Activated naive CD4-positive, alpha-beta T cell treated with anti-CD3 and anti-CD28 coated beads for 36 hours (primary cell): ENCODE results near the gene ITGB4. TPM values are rescaled to one million over a fixed set of nuclear protein-coding genes. Genes with fewer than 3 reads are reported as not detected.

Source experiments
- CTCF ChIA-PET: fragments of 350-600 bp; sonication (Branson Sonifier 250); formaldehyde crosslinking; loops from one replicate; lab custom pipeline; 2021; ENCODE audit warnings: antibody characterized with exemption; lab: Charles Lee
- DNase-seq: peaks from one replicate; pipeline ENCODE4 v3.0.0-alpha.2; 2020
- H3K27ac Mint-ChIP-seq: one replicate; pipeline ENCODE4 v1.8.0; 2021; ENCODE audit warnings: mild to moderate bottlenecking, mixed read lengths
- H3K27me3 Mint-ChIP-seq: one replicate; pipeline ENCODE4 v1.8.0; 2021; ENCODE audit warnings: low read depth, mixed read lengths
- H3K36me3 Mint-ChIP-seq: one replicate; pipeline ENCODE4 v1.8.0; 2021; ENCODE audit warnings: low read depth, mixed read lengths
- H3K4me1 Mint-ChIP-seq: one replicate; pipeline ENCODE4 v1.8.0; 2021; ENCODE audit warnings: low read depth, mixed read lengths
- H3K4me3 Mint-ChIP-seq: one replicate; pipeline ENCODE4 v1.8.0; 2021; ENCODE audit warnings: mild to moderate bottlenecking, moderate library complexity, mixed read lengths
- H3K9me3 Mint-ChIP-seq: one replicate; pipeline ENCODE4 v1.8.0; 2021; ENCODE audit warnings: mixed read lengths
- intact Hi-C: fragments of 100-400 bp; cut with micrococcal nuclease; formaldehyde crosslinking; loops from one replicate; pipeline ENCODE4 v1.15.1; 2023
- total RNA-seq, 2 experiments: library from RNA; stranded (reverse); gene quantifications; one replicate each; pipeline ENCODE4 v1.2.3, GENCODE V29; 2021

ITGB4 gene
- total RNA-seq: 1 to 10 TPM in 1 of 2 experiments, under 1 TPM in 1; 0.83 to 1.0 TPM

GRCh38 chr17:75720656-75721462 is at the start of gene ITGB4:
Gene ITGB4 (plus strand): TSS chr17:75721459. CDS start chr17:75724704, 3,245 bp downstream.
- H3K27ac Mint-ChIP-seq: no peak within 1 kb of the TSS
- H3K4me1 Mint-ChIP-seq: peaks cover 2% of the 10 kb centered on the region
- intact Hi-C loops: loop anchor here (5.0 kb wide), 1 partner anchor 34 kb away; no protein-coding TSS in a partner anchor
- H3K27me3 Mint-ChIP-seq: peaks cover 6% of the 10 kb centered on the region
- no peaks in the 10 kb centered on the region for H3K36me3 Mint-ChIP-seq
- no peaks in the 10 kb centered on the region for H3K9me3 Mint-ChIP-seq
- peak within 1 kb of the TSS; percentile 67 for H3K4me3 Mint-ChIP-seq
- DNase-seq: peak; percentile 68
- CTCF ChIA-PET: interaction anchor here (0.7 to 1.2 kb wide), 5 partner anchors 27 to 67 kb away, joined by 3 to 10 read pairs (median 5); no protein-coding TSS in a partner anchor

DNA sequence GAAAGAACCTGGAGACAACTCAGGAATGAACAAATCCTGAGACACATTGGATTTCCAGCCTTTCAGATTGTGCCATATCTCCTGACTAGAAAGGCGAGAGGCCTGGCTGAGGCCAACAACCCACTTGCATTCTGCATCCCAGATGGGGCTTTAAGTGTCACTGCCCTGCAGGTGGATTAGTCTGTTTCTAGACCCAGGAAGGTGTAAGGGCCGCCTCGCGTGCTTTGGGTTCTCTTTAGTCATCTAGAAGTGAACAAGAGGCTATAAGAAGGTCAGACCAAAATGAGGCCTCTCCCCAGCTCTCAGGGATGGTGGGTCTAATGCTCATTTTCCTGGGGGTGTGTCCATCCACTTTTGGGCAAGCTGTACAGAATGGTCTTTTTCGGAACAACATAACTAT is 49.2 kb upstream of the ITGB4 start:
- CTCF ChIA-PET: interaction anchor here (0.8 to 8.1 kb wide), 3 partner anchors 11 to 158 kb away, joined by 3 to 127 read pairs (median 3); no protein-coding TSS in a partner anchor
- H3K36me3 Mint-ChIP-seq: peaks cover 17% of the 10 kb centered on the region
- H3K9me3 Mint-ChIP-seq: no peaks in the 10 kb centered on the region
- H3K4me1 Mint-ChIP-seq: peaks cover 30% of the 10 kb centered on the region
- H3K27me3 Mint-ChIP-seq: no peaks in the 10 kb centered on the region
- no peak for DNase-seq
- H3K27ac Mint-ChIP-seq: no peak overlapping the region
- H3K4me3 Mint-ChIP-seq: no peak overlapping the region
- intact Hi-C loops: no loop called here

GRCh38 chr17:75673487-75673886 is 47.8 kb upstream of the ITGB4 start:
- H3K4me1 Mint-ChIP-seq: peaks cover 30% of the 10 kb centered on the region
- no peaks in the 10 kb centered on the region for H3K27me3 Mint-ChIP-seq
- DNase-seq: no peak
- no peak overlapping the region for H3K4me3 Mint-ChIP-seq
- H3K9me3 Mint-ChIP-seq: no peaks in the 10 kb centered on the region
- peaks cover 14% of the 10 kb centered on the region for H3K36me3 Mint-ChIP-seq
- intact Hi-C loops: no loop called here
- CTCF ChIA-PET: interaction anchor here (0.8 to 8.1 kb wide), 3 partner anchors 15 to 77 kb away, joined by 3 to 127 read pairs (median 3); no protein-coding TSS in a partner anchor
- H3K27ac Mint-ChIP-seq: no peak overlapping the region

- DNase-seq: no peak
- no peak overlapping the region for H3K27ac Mint-ChIP-seq
- no peak overlapping the region for H3K4me3 Mint-ChIP-seq
- CTCF ChIA-PET: interaction anchor here (1.1 to 8.1 kb wide), 4 partner anchors 10 to 74 kb away, joined by 3 to 127 read pairs (median 8); partner anchors contain the start of gene RECQL5
- no peaks in the 10 kb centered on the region for H3K9me3 Mint-ChIP-seq
- peaks cover 10% of the 10 kb centered on the region for H3K36me3 Mint-ChIP-seq
- peaks cover 23% of the 10 kb centered on the region for H3K4me1 Mint-ChIP-seq
- intact Hi-C loops: no loop called here
- no peaks in the 10 kb centered on the region for H3K27me3 Mint-ChIP-seq
These were observed 44.8 kb upstream of the ITGB4 start for GRCh38 chr17:75676461-75676860.

DNA sequence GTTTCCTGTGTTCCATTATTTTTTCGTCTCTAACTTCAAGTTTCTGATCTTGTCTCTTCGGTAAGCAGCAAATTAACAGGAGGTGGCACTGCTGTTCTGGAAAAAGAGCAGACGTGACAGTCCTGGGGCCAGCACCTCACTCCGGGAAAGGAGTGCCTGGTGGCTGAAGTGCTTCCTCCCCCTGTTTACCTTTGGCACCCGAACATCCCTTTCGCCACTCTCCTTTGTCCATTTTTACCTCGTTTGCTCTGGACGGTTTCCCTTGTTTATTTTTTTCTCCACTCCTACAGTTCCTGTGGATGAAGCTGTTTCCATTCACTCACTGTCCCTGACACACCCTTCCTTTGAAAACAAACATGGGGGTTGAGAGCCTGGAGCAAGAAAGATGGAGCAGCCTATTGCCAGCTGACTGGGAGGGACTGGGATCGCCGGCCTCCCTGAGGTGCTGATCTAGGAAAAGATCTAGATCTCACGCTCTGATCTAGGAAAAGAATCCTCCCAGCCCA is 41.5 kb upstream of the ITGB4 start:
- Mint-ChIP-seq H3K9me3 (no peaks in the 10 kb centered on the region), H3K36me3 (peaks cover 7% of the 10 kb centered on the region), H3K4me3 (no peak overlapping the region), H3K4me1 (peaks cover 26% of the 10 kb centered on the region), H3K27me3 (no peaks in the 10 kb centered on the region), H3K27ac (no peak overlapping the region)
- intact Hi-C loops: no loop called here
- no peak for DNase-seq
- CTCF ChIA-PET: interaction anchor here (0.9 to 1.2 kb wide), 2 partner anchors 9 to 38 kb away, joined by 3 read pairs; no protein-coding TSS in a partner anchor

- Mint-ChIP-seq H3K4me1 (peaks cover 30% of the 10 kb centered on the region), H3K27me3 (no peaks in the 10 kb centered on the region), H3K36me3 (peaks cover 6% of the 10 kb centered on the region), H3K9me3 (no peaks in the 10 kb centered on the region), H3K4me3 (no peak overlapping the region), H3K27ac (no peak overlapping the region)
- intact Hi-C loops: no loop called here
- CTCF ChIA-PET: interaction anchor here (0.6 to 1.0 kb wide), 4 partner anchors 11 to 68 kb away, joined by 3 to 4 read pairs (median 3); no protein-coding TSS in a partner anchor
- DNase-seq: no peak
These were observed 40.8 kb upstream of the ITGB4 start for GRCh38 chr17:75680431-75680830.

DNA sequence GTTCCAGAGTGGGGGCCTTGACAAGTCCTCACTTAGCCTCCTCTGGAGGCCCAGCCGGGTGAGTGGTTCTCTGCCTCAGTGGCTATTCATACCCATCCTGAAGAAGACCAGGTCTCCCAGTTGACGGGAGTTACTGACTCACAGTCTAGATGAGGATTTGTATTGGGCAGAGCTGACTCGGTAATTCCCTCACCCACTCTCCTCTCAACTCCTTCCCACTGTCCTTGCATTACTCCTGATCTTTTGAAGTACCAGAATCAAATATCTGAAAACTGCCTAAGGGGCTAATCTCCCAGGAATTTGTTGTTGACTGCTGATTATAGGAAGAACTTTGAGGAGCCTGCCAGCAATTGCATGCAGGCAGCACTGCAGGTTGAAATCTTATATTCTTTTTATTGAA is 40.0 kb upstream of the ITGB4 start:
- Mint-ChIP-seq H3K27ac (no peak overlapping the region), H3K36me3 (peaks cover 4% of the 10 kb centered on the region), H3K27me3 (no peaks in the 10 kb centered on the region), H3K9me3 (no peaks in the 10 kb centered on the region), H3K4me1 (peaks cover 31% of the 10 kb centered on the region), H3K4me3 (no peak overlapping the region)
- DNase-seq: no peak
- intact Hi-C loops: no loop called here
- CTCF ChIA-PET: interaction anchor here (1.7 kb wide), 1 partner anchor 67 kb away, joined by 16 read pairs; no protein-coding TSS in a partner anchor

DNA sequence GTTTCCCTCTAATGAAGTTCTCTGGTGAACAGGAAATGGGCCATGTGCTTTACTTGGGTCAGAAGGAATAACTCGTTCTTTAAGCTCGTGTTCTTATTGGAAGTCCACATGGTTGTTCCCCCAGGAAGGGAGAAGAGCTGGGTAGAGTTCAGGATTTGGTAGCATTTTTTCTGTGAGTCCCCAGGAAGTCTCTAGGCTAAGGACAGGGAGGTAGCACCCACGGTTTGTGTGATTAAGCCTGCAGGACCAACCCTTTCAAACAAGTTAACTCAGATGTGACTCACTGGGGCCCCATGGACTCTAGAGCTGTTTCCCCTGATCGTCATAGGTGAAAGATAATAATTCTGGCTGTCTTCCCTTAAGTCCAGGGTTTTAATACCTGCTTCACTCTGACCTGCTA is 37.7 kb upstream of the ITGB4 start:
- H3K27me3 Mint-ChIP-seq: no peaks in the 10 kb centered on the region
- no peak overlapping the region for H3K4me3 Mint-ChIP-seq
- CTCF ChIA-PET: interaction anchor here (0.6 to 1.9 kb wide), 5 partner anchors 9 to 257 kb away, joined by 4 to 10 read pairs (median 4); no protein-coding TSS in a partner anchor
- H3K4me1 Mint-ChIP-seq: peaks cover 43% of the 10 kb centered on the region
- no peaks in the 10 kb centered on the region for H3K9me3 Mint-ChIP-seq
- H3K36me3 Mint-ChIP-seq: peaks cover 7% of the 10 kb centered on the region
- intact Hi-C loops: no loop called here
- no peak for DNase-seq
- no peak overlapping the region for H3K27ac Mint-ChIP-seq

GRCh38 chr17:75684249-75684648 is 37.0 kb upstream of the ITGB4 start:
- DNase-seq: no peak
- Mint-ChIP-seq H3K9me3 (no peaks in the 10 kb centered on the region), H3K36me3 (peaks cover 7% of the 10 kb centered on the region), H3K4me3 (no peak overlapping the region), H3K27ac (no peak overlapping the region), H3K4me1 (peaks cover 49% of the 10 kb centered on the region), H3K27me3 (no peaks in the 10 kb centered on the region)
- intact Hi-C loops: no loop called here
- CTCF ChIA-PET: interaction anchor here (1.7 to 1.9 kb wide), 2 partner anchors 63 to 65 kb away, joined by 7 to 10 read pairs; no protein-coding TSS in a partner anchor

- no peak overlapping the region for H3K27ac Mint-ChIP-seq
- no peaks in the 10 kb centered on the region for H3K9me3 Mint-ChIP-seq
- H3K36me3 Mint-ChIP-seq: peaks cover 5% of the 10 kb centered on the region
- intact Hi-C loops: loop anchor here (5.0 kb wide), 1 partner anchor 37 kb away; the partner anchor contains the start of gene ITGB4
- CTCF ChIA-PET: no interaction called here
- no peaks in the 10 kb centered on the region for H3K27me3 Mint-ChIP-seq
- no peak overlapping the region for H3K4me3 Mint-ChIP-seq
- peaks cover 54% of the 10 kb centered on the region for H3K4me1 Mint-ChIP-seq
- DNase-seq: no peak
These were observed 36.3 kb upstream of the ITGB4 start for GRCh38 chr17:75684924-75685323.

DNA sequence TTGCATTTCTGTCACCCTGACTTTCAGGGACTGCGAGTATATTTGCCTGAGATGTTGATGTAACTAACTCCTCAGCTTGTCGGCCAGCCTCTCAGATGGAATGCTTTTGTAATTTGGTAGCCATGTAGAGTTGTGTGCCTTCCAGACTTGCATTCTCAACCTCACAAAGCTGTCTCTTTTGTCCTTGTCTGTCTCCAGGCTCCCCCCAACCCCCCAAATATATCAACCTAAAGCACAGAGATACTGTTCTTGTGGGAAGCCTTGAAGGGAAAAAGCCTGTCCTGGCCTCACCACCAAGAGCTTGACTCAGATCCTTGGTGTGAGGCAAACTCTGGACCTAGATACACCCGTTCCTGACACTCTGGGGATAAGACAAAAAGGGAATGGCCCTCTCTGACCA is 35.8 kb upstream of the ITGB4 start:
- H3K4me1 Mint-ChIP-seq: peaks cover 56% of the 10 kb centered on the region
- no peaks in the 10 kb centered on the region for H3K9me3 Mint-ChIP-seq
- CTCF ChIA-PET: interaction anchor here (0.7 kb wide), 1 partner anchor 208 kb away, joined by 3 read pairs; no protein-coding TSS in a partner anchor
- no peaks in the 10 kb centered on the region for H3K27me3 Mint-ChIP-seq
- intact Hi-C loops: loop anchor here (5.0 kb wide), 1 partner anchor 37 kb away; the partner anchor contains the start of gene ITGB4
- no peak overlapping the region for H3K27ac Mint-ChIP-seq
- no peak for DNase-seq
- H3K36me3 Mint-ChIP-seq: peaks cover 3% of the 10 kb centered on the region
- no peak overlapping the region for H3K4me3 Mint-ChIP-seq
